Prostate gland (tissue), 2 donors: ENCODE measurements around the gene FAM118B. TPM values are rescaled to one million over a fixed set of nuclear protein-coding genes. Genes with fewer than 3 reads are reported as not detected.

ENCODE experiments used
- DNase-seq: peaks from one replicate; pipeline ENCODE4 v3.0.0-alpha.2; 2019; ENCODE audit warnings: low spot score
- H3K27ac ChIP-seq, 2 donors: fragments of 200-600 bp; sonication (generic); 2 replicates each; pipeline ENCODE4 v1.5.1; 2017 to 2019
- H3K27me3 ChIP-seq: fragments of 200-600 bp; sonication (generic); replicated peaks from 2 replicates; pipeline ENCODE4 v1.5.1; 2019; ENCODE audit not compliant: insufficient read depth
- H3K36me3 ChIP-seq, 2 donors: fragments of 200-600 bp; sonication (generic); 1 replicate in 1 of 2; 2 replicates in 1 of 2; pipeline versions ENCODE4 v1.5.1 to v1.8.1; 2017 to 2019
- H3K4me1 ChIP-seq: fragments of 200-600 bp; sonication (generic); replicated peaks from 2 replicates; pipeline ENCODE4 v1.5.1; 2019
- H3K4me3 ChIP-seq, 2 donors: fragments of 200-600 bp; sonication (generic); 2 replicates each; pipeline ENCODE4 v1.5.1; 2017 to 2019
- H3K9me3 ChIP-seq: fragments of 200-600 bp; sonication (generic); 2 replicates; pipeline ENCODE4 v1.5.1; 2017
- POLR2A ChIP-seq: fragments of 450-650 bp; IDR thresholded peaks from one replicate; pipeline ENCODE4 v1.6.1; 2016; ENCODE audit warnings: antibody characterized with exemption, mild to moderate bottlenecking
- POLR2AphosphoS5 ChIP-seq: sonication (generic); formaldehyde crosslinking; IDR thresholded peaks from one replicate; pipeline ENCODE4 v1.6.1; 2017; ENCODE audit warnings: antibody characterized with exemption
- WGBS: methylation state at CpG from one replicate; pipeline ENCODE4 v1.1.5; 2018; 5-methylcytosine and 5-hydroxymethylcytosine counted together
- intact Hi-C: fragments of 100-400 bp; cut with DNase I; formaldehyde crosslinking; loops from one replicate; pipeline ENCODE4 v1.14.2; 2022
- total RNA-seq, 2 donors: library from RNA; depleted of rRNA; stranded (reverse); fragments of >200 nt; gene quantifications; one replicate each; pipeline ENCODE4 v1.1.0, GENCODE V29; 2016
- TF ChIP-seq, protein P1 (sequence below), 4 experiments: fragments of 200-600 bp in 2 of 4; fragments of 450-650 bp in 2 of 4; sonication (generic) in 2 of 4; IDR thresholded peaks; 1 replicate in 3 of 4; 2 replicates in 1 of 4; pipeline ENCODE4 v1.5.1; 2016 to 2019; ENCODE audit warnings: antibody characterized with exemption in 4 of 4, mild to moderate bottlenecking in 2 of 4, moderate library complexity in 2 of 4

Gene FAM118B
- total RNA-seq, 2 donors from 2014 or later: 18.9 to 21.7 TPM

- H3K27ac ChIP-seq: no peak overlapping the region
- intact Hi-C loops: no loop called here
- no peaks in the 10 kb centered on the region for H3K27me3 ChIP-seq
- no peaks in the 10 kb centered on the region for H3K36me3 ChIP-seq
- no peak for DNase-seq
- 58% methylated on average over 2 of the region's 2 CpGs for WGBS
- no peak overlapping the region for H3K4me3 ChIP-seq
- no peak for TF ChIP-seq POLR2AphosphoS5
- TF ChIP-seq POLR2A: no peak
- TF ChIP-seq, protein P1, sequence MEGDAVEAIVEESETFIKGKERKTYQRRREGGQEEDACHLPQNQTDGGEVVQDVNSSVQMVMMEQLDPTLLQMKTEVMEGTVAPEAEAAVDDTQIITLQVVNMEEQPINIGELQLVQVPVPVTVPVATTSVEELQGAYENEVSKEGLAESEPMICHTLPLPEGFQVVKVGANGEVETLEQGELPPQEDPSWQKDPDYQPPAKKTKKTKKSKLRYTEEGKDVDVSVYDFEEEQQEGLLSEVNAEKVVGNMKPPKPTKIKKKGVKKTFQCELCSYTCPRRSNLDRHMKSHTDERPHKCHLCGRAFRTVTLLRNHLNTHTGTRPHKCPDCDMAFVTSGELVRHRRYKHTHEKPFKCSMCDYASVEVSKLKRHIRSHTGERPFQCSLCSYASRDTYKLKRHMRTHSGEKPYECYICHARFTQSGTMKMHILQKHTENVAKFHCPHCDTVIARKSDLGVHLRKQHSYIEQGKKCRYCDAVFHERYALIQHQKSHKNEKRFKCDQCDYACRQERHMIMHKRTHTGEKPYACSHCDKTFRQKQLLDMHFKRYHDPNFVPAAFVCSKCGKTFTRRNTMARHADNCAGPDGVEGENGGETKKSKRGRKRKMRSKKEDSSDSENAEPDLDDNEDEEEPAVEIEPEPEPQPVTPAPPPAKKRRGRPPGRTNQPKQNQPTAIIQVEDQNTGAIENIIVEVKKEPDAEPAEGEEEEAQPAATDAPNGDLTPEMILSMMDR (IDR thresholded peaks at IDR 0.05): no peak
- H3K4me1 ChIP-seq: peaks cover 3% of the 10 kb centered on the region
- H3K9me3 ChIP-seq: no peaks in the 10 kb centered on the region
These were observed 13.7 kb downstream of the FAM118B start for GRCh38 chr11:126225295-126225665.

DNA sequence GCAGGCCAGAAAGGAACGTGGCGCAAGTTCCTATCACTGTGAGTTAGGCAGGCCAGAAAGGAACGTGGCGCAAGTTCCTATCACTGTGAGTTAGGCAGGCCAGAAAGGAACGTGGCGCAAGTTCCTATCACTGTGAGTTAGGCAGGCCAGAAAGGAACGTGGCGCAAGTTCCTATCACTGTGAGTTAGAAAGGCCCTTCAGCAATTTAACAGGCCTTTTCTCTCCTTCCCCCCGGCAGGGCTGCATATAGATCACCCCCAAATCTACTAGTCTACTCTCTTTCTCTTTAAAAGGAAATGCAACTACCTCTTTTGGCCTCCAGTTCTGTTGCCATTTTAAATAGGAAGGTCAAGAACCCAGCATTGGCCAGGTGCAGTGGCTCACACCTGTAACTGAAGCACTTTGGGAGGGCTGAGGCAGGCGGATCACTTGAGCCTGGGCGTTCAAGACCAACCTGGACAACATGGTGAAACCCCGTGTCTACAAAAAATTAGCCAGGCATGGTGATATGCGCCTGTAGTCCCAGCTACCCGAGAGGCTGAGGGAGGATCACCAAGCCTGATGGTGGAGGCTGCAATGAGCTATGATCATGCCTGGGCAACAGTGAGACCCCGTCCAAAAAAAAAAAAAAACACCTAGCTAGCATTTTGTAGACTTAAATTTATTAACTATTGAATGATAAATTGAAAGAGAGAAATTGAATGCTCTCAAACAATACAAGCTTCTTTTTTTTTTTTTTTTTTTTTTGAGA is 14.9 kb downstream of the FAM118B start:
- no peak overlapping the region for H3K4me3 ChIP-seq
- DNase-seq: no peak
- no peaks in the 10 kb centered on the region for H3K9me3 ChIP-seq
- no peaks in the 10 kb centered on the region for H3K27me3 ChIP-seq
- TF ChIP-seq, protein P1 (IDR thresholded peaks at IDR 0.05): no peak
- TF ChIP-seq POLR2AphosphoS5 (no peak), POLR2A (no peak)
- H3K27ac ChIP-seq: no peak overlapping the region
- intact Hi-C loops: no loop called here
- H3K4me1 ChIP-seq: peaks cover 3% of the 10 kb centered on the region
- no peaks in the 10 kb centered on the region for H3K36me3 ChIP-seq
- WGBS: 97% methylated on average over 11 of the region's 15 CpGs

GRCh38 chr11:126229858-126230540 is 18.4 kb downstream of the FAM118B start:
- intact Hi-C loops: no loop called here
- TF ChIP-seq POLR2A (no peak), POLR2AphosphoS5 (no peak)
- TF ChIP-seq, protein P1 (IDR thresholded peaks at IDR 0.05): no peak
- no peaks in the 10 kb centered on the region for H3K27me3 ChIP-seq
- no peaks in the 10 kb centered on the region for H3K4me1 ChIP-seq
- no peak overlapping the region for H3K4me3 ChIP-seq
- H3K9me3 ChIP-seq: no peaks in the 10 kb centered on the region
- no peaks in the 10 kb centered on the region for H3K36me3 ChIP-seq
- WGBS: 64% methylated on average over 3 of the region's 3 CpGs
- DNase-seq: no peak
- no peak overlapping the region for H3K27ac ChIP-seq

DNA sequence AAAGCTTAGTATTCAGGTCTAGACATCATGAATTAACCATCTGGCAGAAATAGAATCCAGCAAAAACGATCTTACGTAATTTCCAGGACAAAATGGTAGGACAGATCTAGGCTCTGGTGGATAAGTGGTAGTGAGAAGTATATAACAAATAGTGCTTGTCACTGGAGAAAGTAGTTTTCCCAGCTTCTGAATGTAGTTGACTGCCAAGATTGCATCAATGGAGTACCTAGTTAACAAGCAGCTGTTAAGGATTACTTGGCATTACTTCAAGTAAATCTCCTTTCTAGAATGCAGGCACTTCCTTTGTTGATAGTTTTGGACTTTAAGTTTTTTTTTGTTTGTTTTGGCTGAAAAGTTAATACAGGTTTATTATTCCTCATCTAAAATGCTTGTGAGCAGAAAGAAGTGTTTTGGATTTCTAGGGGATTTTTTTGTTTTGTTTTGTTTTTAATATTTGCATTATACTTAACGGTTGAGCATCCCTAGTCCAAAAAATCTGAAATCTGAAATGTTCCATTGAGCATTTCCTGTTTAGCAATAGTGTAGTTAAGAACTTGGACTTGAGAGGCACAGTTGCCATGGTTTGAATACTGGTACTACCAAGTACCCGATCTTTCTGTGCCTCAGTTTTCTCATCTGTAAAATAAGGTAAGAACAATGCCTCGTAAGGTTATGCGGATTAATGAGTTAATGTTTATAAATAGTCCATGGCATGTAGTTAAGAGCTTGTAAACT is 20.3 kb downstream of the FAM118B start:
- H3K36me3 ChIP-seq: no peaks in the 10 kb centered on the region
- intact Hi-C loops: no loop called here

GRCh38 chr11:126232683-126233082 is 21.1 kb downstream of the FAM118B start:
- H3K36me3 ChIP-seq: no peaks in the 10 kb centered on the region
- H3K9me3 ChIP-seq: no peaks in the 10 kb centered on the region
- intact Hi-C loops: no loop called here
- H3K4me1 ChIP-seq: no peaks in the 10 kb centered on the region
- no peaks in the 10 kb centered on the region for H3K27me3 ChIP-seq
- no peak overlapping the region for H3K4me3 ChIP-seq
- DNase-seq: no peak
- H3K27ac ChIP-seq: no peak overlapping the region
- TF ChIP-seq POLR2A (no peak), POLR2AphosphoS5 (no peak)
- TF ChIP-seq, protein P1 (IDR thresholded peaks at IDR 0.05): no peak
- WGBS: 87% methylated on average over 3 of the region's 3 CpGs

More for the DNA sequence above, 20.3 kb downstream of the FAM118B start:
- no peak overlapping the region for H3K4me3 ChIP-seq
- no peak overlapping the region for H3K27ac ChIP-seq
- H3K9me3 ChIP-seq: no peaks in the 10 kb centered on the region
- DNase-seq: peak; percentile 18
- no peaks in the 10 kb centered on the region for H3K27me3 ChIP-seq
- WGBS: 30% methylated on average over 6 of the region's 6 CpGs
- peak; percentile 85 for TF ChIP-seq POLR2AphosphoS5
- TF ChIP-seq POLR2A: no peak
- H3K4me1 ChIP-seq: no peaks in the 10 kb centered on the region
